ENCODE measurements around the gene SINHCAF.

DNA sequence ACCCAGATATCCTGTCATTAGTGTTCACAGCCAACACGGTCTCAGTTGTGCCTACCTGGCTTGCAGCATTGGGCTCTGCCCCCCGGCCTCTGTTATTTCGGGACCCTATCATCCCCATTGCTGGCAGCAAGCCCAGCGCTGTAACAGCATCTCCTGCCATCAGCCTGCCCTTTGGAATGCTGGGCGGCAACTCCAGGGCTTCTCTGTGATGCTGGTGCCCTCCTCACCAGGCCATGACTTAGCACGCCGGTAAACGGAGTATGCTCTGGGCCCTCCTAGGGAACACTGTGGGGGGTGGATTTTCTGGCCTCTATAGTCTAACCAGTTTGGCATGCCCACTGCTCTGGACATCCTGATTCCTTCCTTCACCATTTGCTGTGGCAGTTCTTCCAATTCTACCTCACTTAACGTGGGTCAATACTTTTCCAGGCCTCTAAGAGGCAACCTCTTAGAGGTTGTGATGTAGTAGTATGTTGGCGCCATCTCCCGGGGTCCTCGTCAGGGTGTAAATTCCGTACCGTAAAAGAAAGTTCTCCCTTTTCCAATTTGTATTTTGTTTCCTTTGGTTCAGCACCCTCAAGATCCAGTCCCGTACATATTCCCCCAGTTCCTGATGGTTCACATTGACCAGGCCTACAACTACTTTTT lies 80.0 kb downstream of the SINHCAF start:
- TF ChIP-seq, protein P1, sequence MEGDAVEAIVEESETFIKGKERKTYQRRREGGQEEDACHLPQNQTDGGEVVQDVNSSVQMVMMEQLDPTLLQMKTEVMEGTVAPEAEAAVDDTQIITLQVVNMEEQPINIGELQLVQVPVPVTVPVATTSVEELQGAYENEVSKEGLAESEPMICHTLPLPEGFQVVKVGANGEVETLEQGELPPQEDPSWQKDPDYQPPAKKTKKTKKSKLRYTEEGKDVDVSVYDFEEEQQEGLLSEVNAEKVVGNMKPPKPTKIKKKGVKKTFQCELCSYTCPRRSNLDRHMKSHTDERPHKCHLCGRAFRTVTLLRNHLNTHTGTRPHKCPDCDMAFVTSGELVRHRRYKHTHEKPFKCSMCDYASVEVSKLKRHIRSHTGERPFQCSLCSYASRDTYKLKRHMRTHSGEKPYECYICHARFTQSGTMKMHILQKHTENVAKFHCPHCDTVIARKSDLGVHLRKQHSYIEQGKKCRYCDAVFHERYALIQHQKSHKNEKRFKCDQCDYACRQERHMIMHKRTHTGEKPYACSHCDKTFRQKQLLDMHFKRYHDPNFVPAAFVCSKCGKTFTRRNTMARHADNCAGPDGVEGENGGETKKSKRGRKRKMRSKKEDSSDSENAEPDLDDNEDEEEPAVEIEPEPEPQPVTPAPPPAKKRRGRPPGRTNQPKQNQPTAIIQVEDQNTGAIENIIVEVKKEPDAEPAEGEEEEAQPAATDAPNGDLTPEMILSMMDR (IDR thresholded peaks at IDR 0.05; ENCODE audit: insufficient read depth, low read length), result no peak
- TF ChIP-seq, protein P2, sequence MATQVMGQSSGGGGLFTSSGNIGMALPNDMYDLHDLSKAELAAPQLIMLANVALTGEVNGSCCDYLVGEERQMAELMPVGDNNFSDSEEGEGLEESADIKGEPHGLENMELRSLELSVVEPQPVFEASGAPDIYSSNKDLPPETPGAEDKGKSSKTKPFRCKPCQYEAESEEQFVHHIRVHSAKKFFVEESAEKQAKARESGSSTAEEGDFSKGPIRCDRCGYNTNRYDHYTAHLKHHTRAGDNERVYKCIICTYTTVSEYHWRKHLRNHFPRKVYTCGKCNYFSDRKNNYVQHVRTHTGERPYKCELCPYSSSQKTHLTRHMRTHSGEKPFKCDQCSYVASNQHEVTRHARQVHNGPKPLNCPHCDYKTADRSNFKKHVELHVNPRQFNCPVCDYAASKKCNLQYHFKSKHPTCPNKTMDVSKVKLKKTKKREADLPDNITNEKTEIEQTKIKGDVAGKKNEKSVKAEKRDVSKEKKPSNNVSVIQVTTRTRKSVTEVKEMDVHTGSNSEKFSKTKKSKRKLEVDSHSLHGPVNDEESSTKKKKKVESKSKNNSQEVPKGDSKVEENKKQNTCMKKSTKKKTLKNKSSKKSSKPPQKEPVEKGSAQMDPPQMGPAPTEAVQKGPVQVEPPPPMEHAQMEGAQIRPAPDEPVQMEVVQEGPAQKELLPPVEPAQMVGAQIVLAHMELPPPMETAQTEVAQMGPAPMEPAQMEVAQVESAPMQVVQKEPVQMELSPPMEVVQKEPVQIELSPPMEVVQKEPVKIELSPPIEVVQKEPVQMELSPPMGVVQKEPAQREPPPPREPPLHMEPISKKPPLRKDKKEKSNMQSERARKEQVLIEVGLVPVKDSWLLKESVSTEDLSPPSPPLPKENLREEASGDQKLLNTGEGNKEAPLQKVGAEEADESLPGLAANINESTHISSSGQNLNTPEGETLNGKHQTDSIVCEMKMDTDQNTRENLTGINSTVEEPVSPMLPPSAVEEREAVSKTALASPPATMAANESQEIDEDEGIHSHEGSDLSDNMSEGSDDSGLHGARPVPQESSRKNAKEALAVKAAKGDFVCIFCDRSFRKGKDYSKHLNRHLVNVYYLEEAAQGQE (IDR thresholded peaks at IDR 0.05; ENCODE audit: insufficient replicate concordance, low read depth), result no peak
- TF ChIP-seq GABPA (IDR thresholded peaks at IDR 0.05; ENCODE audit: low read depth), result no peak
